HG03139 (cell line): ENCODE data around the gene XAGE3.
"Not testable (repeated sequence)": the region's sequence is repeated elsewhere in the genome, so short reads cannot be mapped to it uniquely, and the experiment has no call there.

Experiments
- ATAC-seq: cut with Tn5 transposase; IDR thresholded peaks from one replicate; pipeline ENCODE4 v1.9.1; 2021; ENCODE audit not compliant: unreplicated experiment

The XAGE3 gene

DNA sequence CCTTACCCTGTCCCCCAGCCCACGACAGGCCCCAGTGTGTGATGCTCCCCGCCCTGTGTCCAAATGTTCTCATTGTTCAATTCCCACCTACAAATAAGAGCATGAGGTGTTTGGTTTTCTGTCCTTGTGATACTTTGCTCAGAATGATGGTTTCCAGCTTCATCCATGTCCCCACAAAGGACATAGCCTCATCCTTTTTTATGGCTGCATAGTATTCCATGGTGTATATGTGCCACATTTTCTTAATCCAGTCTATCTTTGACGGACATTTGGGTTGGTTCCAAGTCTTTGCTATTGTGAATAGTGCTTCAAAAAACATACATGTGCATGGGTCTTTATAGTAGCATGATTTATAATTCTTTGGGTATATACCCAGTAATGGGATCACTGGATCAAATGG lies 24.3 kb downstream of the XAGE3 start:
- not testable (repeated sequence) for ATAC-seq

DNA sequence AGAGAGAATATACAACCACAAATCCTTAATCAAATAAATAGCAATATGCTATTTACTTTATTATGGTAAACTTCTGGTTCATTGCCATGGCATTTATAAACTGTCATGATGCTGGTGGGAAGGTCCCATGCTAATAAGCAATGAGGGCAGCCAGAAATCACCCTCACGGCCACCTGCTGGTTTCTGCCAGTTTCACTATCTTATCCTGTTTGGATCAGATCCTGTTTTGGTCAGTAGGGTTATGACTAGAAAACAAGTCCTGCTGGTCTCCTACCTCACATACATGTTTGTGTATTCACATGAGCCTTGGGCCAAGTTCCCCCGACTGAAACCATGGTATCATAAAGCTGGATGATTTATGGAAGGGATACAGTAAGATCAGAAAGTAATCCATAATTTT lies 28.7 kb downstream of the XAGE3 start:
- ATAC-seq, result no peak

GRCh38 chrX:52830551-52830950 lies 37.3 kb downstream of the XAGE3 start:
- no peak for ATAC-seq

DNA sequence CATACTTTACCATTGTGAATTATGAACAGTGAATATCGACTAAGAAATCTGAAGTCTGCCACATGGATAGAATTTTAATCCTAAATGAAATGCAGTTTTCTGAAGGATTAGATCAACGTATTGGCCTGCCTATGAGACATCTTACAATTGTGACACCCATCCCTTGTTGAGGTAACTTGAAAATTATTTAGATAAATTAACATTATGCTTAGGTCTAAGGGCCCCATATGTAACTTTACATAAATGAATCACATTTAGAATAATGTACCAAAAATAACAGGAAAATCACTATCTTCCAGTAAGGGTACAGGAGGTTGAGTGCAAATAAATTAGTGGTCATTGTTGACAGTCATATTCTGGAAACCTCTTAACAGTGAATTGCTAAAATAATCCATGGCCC lies 43.3 kb downstream of the XAGE3 start:
- no peak for ATAC-seq

DNA sequence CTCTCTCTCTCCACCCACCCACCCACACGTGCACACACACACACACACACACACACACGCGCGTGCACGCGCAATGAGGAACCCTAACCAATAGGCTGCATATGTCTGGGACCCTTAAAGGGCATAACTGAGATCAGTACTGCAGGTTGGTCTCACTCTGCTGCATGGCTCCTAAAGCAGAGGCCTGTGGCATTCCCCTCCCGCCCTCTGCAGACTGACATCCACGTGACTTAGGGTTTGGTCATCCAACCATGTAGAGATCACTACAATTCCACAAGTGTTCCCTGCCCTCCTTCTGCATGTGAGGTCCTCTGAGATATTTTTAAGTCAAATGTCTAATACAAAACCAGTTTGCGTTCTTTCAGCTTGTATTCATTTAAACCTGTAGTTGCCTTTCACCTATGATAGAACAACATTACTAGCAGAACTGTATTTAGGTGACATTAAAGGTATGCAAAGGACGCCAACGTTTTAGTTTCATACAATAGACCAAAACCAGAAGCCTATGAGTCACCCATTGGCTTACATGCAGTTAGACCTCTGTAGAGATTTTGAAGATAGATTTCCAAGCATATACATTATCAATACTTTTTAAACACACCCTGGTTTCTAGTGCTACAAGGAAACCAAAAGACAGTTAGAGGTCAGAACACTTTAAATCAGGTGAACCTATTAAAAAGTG lies 46.7 kb downstream of the XAGE3 start:
- ATAC-seq, result no peak

DNA sequence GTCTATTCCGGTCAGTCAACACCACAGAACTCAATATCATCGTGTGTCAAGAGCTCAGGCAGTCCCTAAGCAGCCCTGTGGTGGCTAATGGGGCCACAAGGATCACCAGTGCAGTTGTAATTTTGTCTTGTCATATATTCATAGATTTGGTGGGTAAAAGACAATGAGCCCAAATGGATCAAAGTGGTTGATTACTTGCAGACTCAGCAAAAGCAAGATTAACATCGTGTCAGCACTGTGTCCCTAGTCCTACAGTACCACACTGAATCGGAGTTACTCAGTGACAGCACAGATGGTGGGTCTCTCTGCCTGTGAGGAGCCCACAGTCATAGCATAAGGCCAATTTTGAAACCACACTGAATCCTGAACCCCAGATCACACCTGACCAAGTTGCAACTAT lies 48.1 kb downstream of the XAGE3 start:
- ATAC-seq, result no peak
